GM06990 (cell line): ENCODE measurements around the gene ADAMTS6.

ENCODE experiments used
- DNase-seq: peaks from one replicate; pipeline ENCODE4 v3.0.0-alpha.2; 2011; ENCODE audit not compliant: insufficient read length; ENCODE audit errors: extremely low read depth
- H3K27me3 ChIP-seq: replicated peaks from 2 replicates; pipeline ENCODE4 v1.6.0; 2011; ENCODE audit warnings: low read length; ENCODE audit not compliant: control insufficient read depth, insufficient read depth
- H3K36me3 ChIP-seq: 2 replicates; pipeline ENCODE4 v1.5.1; 2011; ENCODE audit warnings: low read length; ENCODE audit not compliant: control insufficient read depth, insufficient read depth
- H3K4me3 ChIP-seq: replicated peaks from 2 replicates; pipeline ENCODE4 v1.5.1; 2011; ENCODE audit warnings: low read depth, mild to moderate bottlenecking, control low read depth, low read length
- TF ChIP-seq, protein P1 (sequence below): IDR thresholded peaks from 2 replicates; pipeline ENCODE4 v1.5.1; 2011; ENCODE audit warnings: low read length, control low read depth, mild to moderate bottlenecking, inconsistent platforms; ENCODE audit not compliant: insufficient read depth, poor library complexity, severe bottlenecking

ADAMTS6 gene

GRCh38 chr5:65252977-65253376 is 228.7 kb downstream of the ADAMTS6 start:
- Histone ChIP-seq H3K36me3 (no peaks in the 10 kb centered on the region), H3K27me3 (no peaks in the 10 kb centered on the region), H3K4me3 (no peak overlapping the region)
- TF ChIP-seq, protein P1, sequence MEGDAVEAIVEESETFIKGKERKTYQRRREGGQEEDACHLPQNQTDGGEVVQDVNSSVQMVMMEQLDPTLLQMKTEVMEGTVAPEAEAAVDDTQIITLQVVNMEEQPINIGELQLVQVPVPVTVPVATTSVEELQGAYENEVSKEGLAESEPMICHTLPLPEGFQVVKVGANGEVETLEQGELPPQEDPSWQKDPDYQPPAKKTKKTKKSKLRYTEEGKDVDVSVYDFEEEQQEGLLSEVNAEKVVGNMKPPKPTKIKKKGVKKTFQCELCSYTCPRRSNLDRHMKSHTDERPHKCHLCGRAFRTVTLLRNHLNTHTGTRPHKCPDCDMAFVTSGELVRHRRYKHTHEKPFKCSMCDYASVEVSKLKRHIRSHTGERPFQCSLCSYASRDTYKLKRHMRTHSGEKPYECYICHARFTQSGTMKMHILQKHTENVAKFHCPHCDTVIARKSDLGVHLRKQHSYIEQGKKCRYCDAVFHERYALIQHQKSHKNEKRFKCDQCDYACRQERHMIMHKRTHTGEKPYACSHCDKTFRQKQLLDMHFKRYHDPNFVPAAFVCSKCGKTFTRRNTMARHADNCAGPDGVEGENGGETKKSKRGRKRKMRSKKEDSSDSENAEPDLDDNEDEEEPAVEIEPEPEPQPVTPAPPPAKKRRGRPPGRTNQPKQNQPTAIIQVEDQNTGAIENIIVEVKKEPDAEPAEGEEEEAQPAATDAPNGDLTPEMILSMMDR: no peak
- no peak for DNase-seq

DNA sequence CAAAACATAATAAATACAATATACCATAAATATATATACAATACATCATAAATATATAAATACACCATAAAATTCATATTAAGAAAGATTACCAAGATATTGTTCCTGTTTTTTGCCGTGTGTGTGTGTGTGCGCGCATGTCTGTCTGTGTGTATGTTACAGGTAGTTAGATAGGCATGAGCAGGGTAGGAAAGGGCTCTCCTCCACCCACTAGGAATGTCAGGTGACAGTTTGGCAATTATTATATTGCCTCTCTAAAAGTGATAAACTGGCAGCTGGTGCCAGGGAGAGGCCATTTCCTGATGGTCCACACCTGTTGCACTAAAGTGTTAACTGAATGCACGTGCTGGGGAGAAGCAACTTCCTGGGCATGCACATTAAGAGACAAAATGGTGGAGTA is 232.8 kb downstream of the ADAMTS6 start:
- Histone ChIP-seq H3K4me3 (no peak overlapping the region), H3K36me3 (no peaks in the 10 kb centered on the region)
- TF ChIP-seq, protein P1: no peak

GRCh38 chr5:65247594-65247993 is 234.1 kb downstream of the ADAMTS6 start:
- TF ChIP-seq, protein P1: no peak
- DNase-seq: no peak
- Histone ChIP-seq H3K36me3 (no peaks in the 10 kb centered on the region), H3K4me3 (no peak overlapping the region), H3K27me3 (no peaks in the 10 kb centered on the region)

More for the DNA sequence above, 232.8 kb downstream of the ADAMTS6 start:
- no peaks in the 10 kb centered on the region for H3K27me3 ChIP-seq
- no peak for DNase-seq

DNA sequence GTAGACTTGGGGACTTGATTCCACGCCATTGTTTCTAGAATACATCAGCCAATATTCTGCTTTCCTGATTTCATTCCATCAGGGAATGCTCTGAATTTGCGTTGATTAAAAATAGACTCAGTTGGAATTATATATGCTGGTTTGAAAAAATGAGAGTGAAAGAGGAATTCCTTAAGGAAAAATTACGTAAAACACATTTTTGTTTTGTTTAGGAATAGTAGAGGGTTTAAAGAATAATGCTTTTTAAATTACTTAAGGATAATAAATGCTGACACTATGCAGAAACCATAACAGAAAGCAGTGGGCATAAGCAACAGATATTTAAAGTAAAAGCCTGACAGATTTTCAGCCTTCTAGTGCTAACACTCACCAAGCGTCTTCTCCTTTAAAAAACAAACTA is 235.0 kb downstream of the ADAMTS6 start:
- Histone ChIP-seq H3K36me3 (no peaks in the 10 kb centered on the region), H3K27me3 (no peaks in the 10 kb centered on the region), H3K4me3 (no peak overlapping the region)
- no peak for DNase-seq
- TF ChIP-seq, protein P1: no peak

DNA sequence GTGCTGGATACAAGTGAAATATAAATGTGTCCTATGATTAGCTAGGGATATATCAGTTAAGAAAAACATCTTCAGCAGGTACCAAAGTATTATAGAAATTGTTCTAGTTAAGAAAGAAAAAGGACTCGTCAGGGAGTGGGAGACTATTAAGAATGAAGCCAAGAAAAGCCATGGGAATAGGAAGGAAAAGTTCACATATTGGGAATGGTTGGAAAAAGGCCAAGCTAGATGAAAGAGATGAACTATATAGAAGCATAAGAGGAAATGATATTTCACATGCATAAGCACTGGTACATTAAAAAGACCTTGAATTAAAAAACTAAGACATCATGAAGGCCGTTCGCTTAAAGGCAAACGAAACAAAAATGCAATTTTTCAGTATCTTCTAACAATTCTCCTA is 237.7 kb downstream of the ADAMTS6 start:
- Histone ChIP-seq H3K36me3 (no peaks in the 10 kb centered on the region), H3K4me3 (no peak overlapping the region), H3K27me3 (no peaks in the 10 kb centered on the region)
- no peak for DNase-seq
- TF ChIP-seq, protein P1: no peak

GRCh38 chr5:65243161-65243560 is 238.6 kb downstream of the ADAMTS6 start:
- no peaks in the 10 kb centered on the region for H3K36me3 ChIP-seq
- TF ChIP-seq, protein P1: no peak
- H3K27me3 ChIP-seq: no peaks in the 10 kb centered on the region
- H3K4me3 ChIP-seq: no peak overlapping the region
- no peak for DNase-seq
